Measurements from ENCODE around the gene CCDC88C.

Gene CCDC88C

GRCh38 chr14:91348845-91349465 is 68.7 kb downstream of the CCDC88C start:
- DNase-seq (ENCODE audit: low read depth) = no peak

GRCh38 chr14:91346838-91347173 is 70.8 kb downstream of the CCDC88C start:
- DNase-seq (ENCODE audit: low read depth) = no peak

GRCh38 chr14:91344096-91344495 is 73.5 kb downstream of the CCDC88C start:
- DNase-seq (ENCODE audit: low read depth) = no peak

GRCh38 chr14:91343051-91343450 is 74.6 kb downstream of the CCDC88C start:
- no peak for DNase-seq (ENCODE audit: low read depth)

GRCh38 chr14:91342206-91342760 is 75.3 kb downstream of the CCDC88C start:
- DNase-seq (ENCODE audit: low read depth) = no peak

- no peak for DNase-seq (ENCODE audit: low read depth)
Measured at GRCh38 chr14:91341751-91342154, 75.9 kb downstream of the CCDC88C start.

- no peak for DNase-seq (ENCODE audit: low read depth)
Measured at GRCh38 chr14:91341334-91341733, 76.3 kb downstream of the CCDC88C start.

GRCh38 chr14:91339671-91340369 is 77.8 kb downstream of the CCDC88C start:
- DNase-seq (ENCODE audit: low read depth) = no peak

GRCh38 chr14:91339076-91339475 is 78.5 kb downstream of the CCDC88C start:
- no peak for DNase-seq (ENCODE audit: low read depth)

GRCh38 chr14:91338379-91338778 is 79.2 kb downstream of the CCDC88C start:
- no peak for DNase-seq (ENCODE audit: low read depth)

- DNase-seq (ENCODE audit: low read depth) = no peak
Measured at GRCh38 chr14:91337699-91338335, 79.8 kb downstream of the CCDC88C start.

GRCh38 chr14:91336093-91336450 is 81.5 kb downstream of the CCDC88C start:
- no peak for DNase-seq (ENCODE audit: low read depth)

- DNase-seq (ENCODE audit: low read depth) = no peak
Measured at GRCh38 chr14:91335191-91336092, 82.2 kb downstream of the CCDC88C start.

- no peak for DNase-seq (ENCODE audit: low read depth)
Measured at GRCh38 chr14:91333650-91334039, 84.0 kb downstream of the CCDC88C start.

GRCh38 chr14:91332986-91333649 is 84.5 kb downstream of the CCDC88C start:
- no peak for DNase-seq (ENCODE audit: low read depth)

- DNase-seq (ENCODE audit: low read depth) = no peak
Measured at GRCh38 chr14:91332171-91332985, 85.2 kb downstream of the CCDC88C start.

- no peak for DNase-seq (ENCODE audit: low read depth)
Measured at GRCh38 chr14:91331721-91332120, 85.9 kb downstream of the CCDC88C start.

GRCh38 chr14:91330856-91331255 is 86.8 kb downstream of the CCDC88C start:
- DNase-seq (ENCODE audit: low read depth) = no peak

GRCh38 chr14:91330096-91330696 is 87.4 kb downstream of the CCDC88C start:
- no peak for DNase-seq (ENCODE audit: low read depth)

- no peak for DNase-seq (ENCODE audit: low read depth)
Measured at GRCh38 chr14:91329486-91330014, 88.1 kb downstream of the CCDC88C start.

Measured in fibroblast of gingiva (primary cell).